ENCODE data around the gene CYP3A5. TPM values are rescaled to one million over a fixed set of nuclear protein-coding genes. Genes with fewer than 3 reads are reported as not detected.

The CYP3A5 gene
- total and polyA plus RNA-seq, 2 of the 8 experiments (the other 6 are each of a cell fraction or from before 2014, with no cell fraction given) = 0.06 TPM; not detected in 1

DNA sequence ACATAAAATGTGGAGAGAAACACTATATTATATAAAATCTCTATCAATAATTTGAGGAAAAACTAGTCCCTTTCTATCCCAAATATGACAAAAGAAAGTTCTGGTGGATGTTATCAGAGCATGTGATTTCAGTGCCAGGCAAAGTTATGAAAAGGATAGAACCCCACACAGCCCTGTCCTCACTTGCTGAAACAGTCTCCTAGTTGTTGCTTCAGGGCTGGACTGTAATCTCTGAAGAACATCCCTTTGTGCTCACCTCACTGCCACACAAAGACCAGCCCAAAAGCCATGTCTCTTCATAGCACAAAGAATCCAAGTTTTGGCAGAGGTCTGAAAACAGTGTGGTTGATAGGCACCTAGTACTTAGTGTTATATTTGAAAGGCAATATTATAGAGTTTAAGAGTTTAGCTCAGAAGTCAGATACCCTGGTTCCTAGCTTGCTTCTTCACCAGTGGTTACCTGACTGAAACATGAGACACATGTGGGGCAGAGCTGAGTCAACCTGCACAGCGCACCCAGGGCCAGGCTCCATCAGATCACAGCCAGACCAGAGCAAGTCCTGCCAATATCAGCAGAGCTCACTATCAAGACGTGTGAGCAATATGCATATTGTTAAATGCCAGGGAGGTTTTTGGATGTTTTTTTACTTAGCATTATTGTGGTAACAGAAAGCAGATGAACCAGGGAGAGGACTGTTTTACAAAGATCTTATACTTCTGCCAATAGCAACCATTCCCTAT, 30.2 kb upstream of the CYP3A5 start:
- H3K18ac ChIP-seq (ENCODE audit: extremely low read depth, low read length) = no peak overlapping the region
- no peak overlapping the region for H3K4me2 ChIP-seq (ENCODE audit: insufficient read depth in 1 of 2, low read depth in 2 of 2, low read length in 2 of 2)
- 83% methylated on average over 2 of the region's 2 CpGs; no CpG with 5 or more reads in 1 of the 2 experiments for WGBS, 2 experiments (ENCODE audit: extremely low coverage in 1 of 2, insufficient coverage in 1 of 2, insufficient read length in 1 of 2, insufficient replicate concordance in 2 of 2, low coverage in 1 of 2, low lambda C conversion rate in 2 of 2, missing lambda C conversion rate in 1 of 2)
- H3K79me2 ChIP-seq (ENCODE audit: control insufficient read depth in 1 of 2, insufficient read depth in 2 of 2, low read length in 2 of 2) = no peaks in the 10 kb centered on the region
- no peaks in the 10 kb centered on the region for H3K23me2 ChIP-seq (ENCODE audit: low read depth, low read length)
- no peak for TF ChIP-seq RNF2 (IDR thresholded peaks at IDR 0.05; ENCODE audit: borderline replicate concordance, low read depth, low read length, missing control alignments, poor library complexity, severe bottlenecking)
- no peak for TF ChIP-seq KDM4A (IDR thresholded peaks at IDR 0.05; ENCODE audit: low read depth, low read length, severe bottlenecking)
- TF ChIP-seq, protein P1, sequence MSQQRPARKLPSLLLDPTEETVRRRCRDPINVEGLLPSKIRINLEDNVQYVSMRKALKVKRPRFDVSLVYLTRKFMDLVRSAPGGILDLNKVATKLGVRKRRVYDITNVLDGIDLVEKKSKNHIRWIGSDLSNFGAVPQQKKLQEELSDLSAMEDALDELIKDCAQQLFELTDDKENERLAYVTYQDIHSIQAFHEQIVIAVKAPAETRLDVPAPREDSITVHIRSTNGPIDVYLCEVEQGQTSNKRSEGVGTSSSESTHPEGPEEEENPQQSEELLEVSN (IDR thresholded peaks at IDR 0.05) = no peak
- TF ChIP-seq, protein P2, sequence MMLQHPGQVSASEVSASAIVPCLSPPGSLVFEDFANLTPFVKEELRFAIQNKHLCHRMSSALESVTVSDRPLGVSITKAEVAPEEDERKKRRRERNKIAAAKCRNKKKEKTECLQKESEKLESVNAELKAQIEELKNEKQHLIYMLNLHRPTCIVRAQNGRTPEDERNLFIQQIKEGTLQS (IDR thresholded peaks at IDR 0.05; ENCODE audit: insufficient read depth, low read depth, low read length) = no peak
- TF ChIP-seq CREB1 (IDR thresholded peaks at IDR 0.05) = no peak
- no peak for TF ChIP-seq YY1 (IDR thresholded peaks at IDR 0.05; ENCODE audit: low read depth, low read length)
- TF ChIP-seq NRF1 (IDR thresholded peaks at IDR 0.05; ENCODE audit: low read depth, low read length) = no peak
- no peak for TF ChIP-seq MAFK (IDR thresholded peaks at IDR 0.05; ENCODE audit: low read depth, low read length)
- TF ChIP-seq SRF (IDR thresholded peaks at IDR 0.05; ENCODE audit: low read depth, low read length) = no peak
- no peak for TF ChIP-seq POLR2AphosphoS5 (IDR thresholded peaks at IDR 0.05; ENCODE audit: low read depth, low read length)
- TF ChIP-seq CHD1 (IDR thresholded peaks at IDR 0.05; ENCODE audit: low read depth, low read length) = no peak
- no peak for TF ChIP-seq TCF12 (IDR thresholded peaks at IDR 0.05; ENCODE audit: low read depth, low read length)
- no peak for TF ChIP-seq JUN (IDR thresholded peaks at IDR 0.05; ENCODE audit: low read depth, low read length)
- peaks cover 12 to 28% of the 10 kb centered on the region in 2 experiments; a peak in 3 of 4 replicates for H3K9me3 ChIP-seq (ENCODE audit: insufficient read depth in 2 of 2, low read depth in 1 of 2, low read length in 1 of 2)
- H3K56ac ChIP-seq (replicated peaks; ENCODE audit: insufficient read length, low read depth, low read length) = no peak overlapping the region
- H4K5ac ChIP-seq (ENCODE audit: insufficient read length, low read depth, low read length) = no peak overlapping the region
- ChIA-PET CTCF (ENCODE audit: partially characterized antibody) (no interaction called here), POLR2A (ENCODE audit: partially characterized antibody) (no interaction called here)
- H4K8ac ChIP-seq (ENCODE audit: extremely low read depth, insufficient read depth, low read length) = no peak overlapping the region
- no peak overlapping the region for H3K23ac ChIP-seq (ENCODE audit: insufficient read length)
- H3K14ac ChIP-seq (ENCODE audit: insufficient read length) = no peak overlapping the region
- H2BK5ac ChIP-seq (ENCODE audit: low read depth, low read length) = no peak overlapping the region
- no peak overlapping the region for H3K4me3 ChIP-seq (ENCODE audit: extremely low read depth in 1 of 4, insufficient read depth in 2 of 4, low read depth in 3 of 4, low read length in 4 of 4)
- FAIRE-seq (no peak), DNase-seq (ENCODE audit: low read depth in 1 of 2, low spot score in 2 of 2) (no peak)
- H3K4me1 ChIP-seq (replicated peaks in 1 of 4; ENCODE audit: control insufficient read depth in 3 of 4, insufficient read depth in 4 of 4, low read length in 3 of 4) = no peaks in the 10 kb centered on the region
- no peaks in the 10 kb centered on the region for H3K79me1 ChIP-seq (ENCODE audit: low read depth, low read length)
- no peak overlapping the region for H3K9ac ChIP-seq (replicated peaks in 1 of 4; ENCODE audit: extremely low read depth in 1 of 4, low read depth in 3 of 4, low read length in 3 of 4)
- H4K20me1 ChIP-seq (replicated peaks in 1 of 2; ENCODE audit: control insufficient read depth in 1 of 2, insufficient read depth in 2 of 2, low read length in 2 of 2) = no peaks in the 10 kb centered on the region
- no peak overlapping the region for H4K91ac ChIP-seq (replicated peaks; ENCODE audit: insufficient read length, low read length)
- H2AK5ac ChIP-seq (ENCODE audit: low read depth, low read length) = no peak overlapping the region
- no peak overlapping the region for H3K4ac ChIP-seq (replicated peaks; ENCODE audit: insufficient read length, low read depth, low read length)
- H3K27ac ChIP-seq (ENCODE audit: low read depth, low read length) = no peak overlapping the region
- H2AFZ ChIP-seq (ENCODE audit: low read length) = no peak overlapping the region
- H2BK20ac ChIP-seq (ENCODE audit: low read length) = no peak overlapping the region
- H2BK120ac ChIP-seq (replicated peaks; ENCODE audit: low read depth, low read length) = no peak overlapping the region
- H3K27me3 ChIP-seq (replicated peaks in 1 of 4; ENCODE audit: control insufficient read depth in 3 of 4, extremely low read depth in 1 of 4, insufficient read depth in 3 of 4, low read length in 3 of 4) = no peaks in the 10 kb centered on the region
- H2BK12ac ChIP-seq (ENCODE audit: low read depth, low read length) = no peak overlapping the region
- H3K36me3 ChIP-seq (ENCODE audit: control insufficient read depth in 2 of 4, insufficient read depth in 4 of 4, low read length in 3 of 4) = no peaks in the 10 kb centered on the region
- no peak overlapping the region for H2BK15ac ChIP-seq (ENCODE audit: low read length)

Data from H1 (cell line).